Memory B cell (primary cell): ENCODE measurements around the gene EIF4EBP2.

ENCODE experiments used
- ATAC-seq: fragments of 150-1000 bp; cut with Tn5 transposase; 2 replicates; pipeline ENCODE4 v1.10.0; 2021; ENCODE audit warnings: low read depth, mild to moderate bottlenecking, moderate library complexity
- DNase-seq, 2 donors: peaks; one replicate each; pipeline ENCODE4 v3.0.0; 2022; ENCODE audit warnings: low spot score in 2 of 2
- H3K27ac Mint-ChIP-seq: one replicate; pipeline ENCODE4 v1.8.0; 2022; ENCODE audit warnings: mild to moderate bottlenecking, moderate library complexity, mixed read lengths
- H3K27me3 Mint-ChIP-seq: one replicate; pipeline ENCODE4 v1.8.0; 2022; ENCODE audit warnings: mixed read lengths
- H3K36me3 Mint-ChIP-seq: one replicate; pipeline ENCODE4 v1.8.0; 2022; ENCODE audit warnings: mild to moderate bottlenecking, mixed read lengths
- H3K4me1 Mint-ChIP-seq: one replicate; pipeline ENCODE4 v1.8.0; 2022; ENCODE audit warnings: mixed read lengths
- H3K4me3 Mint-ChIP-seq: one replicate; pipeline ENCODE4 v1.8.0; 2022; ENCODE audit warnings: mild to moderate bottlenecking, moderate library complexity, mixed read lengths
- H3K9me3 Mint-ChIP-seq: one replicate; pipeline ENCODE4 v1.8.0; 2022; ENCODE audit warnings: mixed read lengths

The EIF4EBP2 gene

DNA sequence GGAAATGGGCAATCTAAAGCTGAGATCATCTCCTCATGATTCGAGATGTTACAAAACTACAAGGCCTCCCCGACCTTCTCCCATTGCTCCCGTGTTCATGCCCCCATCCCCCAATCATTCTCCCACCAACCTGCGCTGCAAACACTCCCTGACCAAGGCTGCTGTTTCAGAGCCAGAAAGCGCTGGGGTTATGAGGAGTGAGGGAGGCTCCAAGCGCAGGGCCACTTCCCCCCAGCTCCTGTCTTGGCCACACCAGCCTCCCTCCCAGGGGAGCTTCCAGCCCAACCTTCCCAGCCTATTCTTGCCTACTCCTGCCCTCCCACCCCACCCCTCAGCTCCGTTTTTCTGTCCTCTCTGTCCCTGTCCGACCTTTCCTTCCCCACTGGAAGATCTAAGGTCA is 52.2 kb downstream of the EIF4EBP2 start:
- Mint-ChIP-seq H3K4me3 (no peak overlapping the region), H3K27ac (no peak overlapping the region), H3K36me3 (no peaks in the 10 kb centered on the region), H3K9me3 (no peaks in the 10 kb centered on the region), H3K4me1 (peaks cover 5% of the 10 kb centered on the region), H3K27me3 (peaks cover 24% of the 10 kb centered on the region)
- ATAC-seq, result no peak
- no peak for DNase-seq

DNA sequence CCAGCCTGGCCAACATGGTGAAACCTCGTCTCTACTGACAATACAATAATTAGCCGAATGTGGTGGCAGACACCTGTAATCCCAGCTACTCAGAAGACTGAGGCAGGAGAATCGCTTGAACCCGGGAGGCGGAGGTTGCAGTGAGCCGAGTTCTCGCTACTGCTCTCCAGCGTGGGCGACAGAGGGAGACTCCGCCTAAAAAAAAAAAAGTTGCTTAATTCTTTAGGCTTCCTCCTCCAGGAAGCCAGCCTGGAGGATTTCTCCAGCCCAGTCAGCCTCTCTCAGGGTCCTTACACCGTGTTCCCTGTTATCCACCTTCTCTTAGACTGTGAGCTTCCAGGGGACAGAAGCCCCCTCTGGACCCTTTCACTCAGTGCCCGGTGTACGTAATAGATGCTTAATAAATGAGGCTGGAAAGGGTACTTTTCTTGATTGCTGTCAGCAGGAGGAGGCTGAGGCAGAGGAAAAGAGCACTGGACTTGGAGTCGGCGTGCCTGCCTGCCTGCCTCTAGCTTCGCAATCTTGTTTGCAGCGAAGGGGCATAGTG is 53.9 kb downstream of the EIF4EBP2 start:
- Mint-ChIP-seq H3K4me3 (no peak overlapping the region), H3K36me3 (no peaks in the 10 kb centered on the region), H3K9me3 (no peaks in the 10 kb centered on the region), H3K27ac (no peak overlapping the region), H3K27me3 (peaks cover 27% of the 10 kb centered on the region), H3K4me1 (peaks cover 5% of the 10 kb centered on the region)
- DNase-seq (no peak), ATAC-seq (no peak)

GRCh38 chr10:70458329-70459060 is 54.5 kb downstream of the EIF4EBP2 start:
- ATAC-seq (peak; percentile 53), DNase-seq (no peak)
- Mint-ChIP-seq H3K27me3 (peaks cover 27% of the 10 kb centered on the region), H3K4me1 (peaks cover 5% of the 10 kb centered on the region), H3K4me3 (peak overlapping the region; percentile 54), H3K27ac (no peak overlapping the region), H3K9me3 (no peaks in the 10 kb centered on the region), H3K36me3 (no peaks in the 10 kb centered on the region)

DNA sequence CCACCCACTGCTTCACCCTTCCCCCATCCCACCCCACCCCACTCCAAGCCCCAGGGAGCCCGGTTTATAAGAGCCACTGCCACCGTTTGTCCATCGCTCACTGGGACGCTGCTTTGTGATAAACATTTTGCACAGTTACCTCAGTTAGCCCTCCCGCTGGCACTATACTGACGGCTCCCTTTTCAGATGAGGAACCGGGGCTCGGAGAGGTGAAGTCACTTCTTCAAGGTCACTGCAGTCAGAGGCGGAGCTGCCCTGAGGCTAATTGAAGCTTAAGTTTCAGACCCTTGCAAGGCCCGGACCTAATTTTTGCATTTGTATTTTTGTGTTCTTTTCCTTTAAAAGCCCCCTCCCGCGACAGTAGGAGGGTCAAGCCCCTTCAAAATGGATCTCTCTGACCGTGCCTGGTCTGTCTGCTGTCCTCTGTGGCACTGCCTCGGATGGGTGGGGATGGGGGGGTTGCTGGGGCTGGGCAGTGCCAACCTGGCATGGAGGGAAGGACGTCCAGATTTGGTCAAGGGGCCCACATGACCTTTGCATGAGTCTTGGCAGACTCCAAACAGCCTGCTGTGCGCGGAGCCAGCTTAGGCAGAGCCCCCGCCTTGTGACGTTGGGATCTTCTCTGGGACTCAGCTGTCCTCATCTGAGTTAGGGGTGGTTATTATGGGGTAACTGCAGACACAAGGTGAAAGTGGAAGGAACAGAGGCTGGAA is 55.3 kb downstream of the EIF4EBP2 start:
- ATAC-seq, result no peak
- Mint-ChIP-seq H3K9me3 (no peaks in the 10 kb centered on the region), H3K4me3 (peak overlapping the region; percentile 37), H3K4me1 (peaks cover 5% of the 10 kb centered on the region), H3K27me3 (peaks cover 27% of the 10 kb centered on the region), H3K27ac (no peak overlapping the region), H3K36me3 (no peaks in the 10 kb centered on the region)
- no peak for DNase-seq

- H3K27me3 Mint-ChIP-seq, result peaks cover 27% of the 10 kb centered on the region
- no peak for ATAC-seq
- H3K4me3 Mint-ChIP-seq, result no peak overlapping the region
These were observed 56.0 kb downstream of the EIF4EBP2 start for GRCh38 chr10:70459774-70460490.

DNA sequence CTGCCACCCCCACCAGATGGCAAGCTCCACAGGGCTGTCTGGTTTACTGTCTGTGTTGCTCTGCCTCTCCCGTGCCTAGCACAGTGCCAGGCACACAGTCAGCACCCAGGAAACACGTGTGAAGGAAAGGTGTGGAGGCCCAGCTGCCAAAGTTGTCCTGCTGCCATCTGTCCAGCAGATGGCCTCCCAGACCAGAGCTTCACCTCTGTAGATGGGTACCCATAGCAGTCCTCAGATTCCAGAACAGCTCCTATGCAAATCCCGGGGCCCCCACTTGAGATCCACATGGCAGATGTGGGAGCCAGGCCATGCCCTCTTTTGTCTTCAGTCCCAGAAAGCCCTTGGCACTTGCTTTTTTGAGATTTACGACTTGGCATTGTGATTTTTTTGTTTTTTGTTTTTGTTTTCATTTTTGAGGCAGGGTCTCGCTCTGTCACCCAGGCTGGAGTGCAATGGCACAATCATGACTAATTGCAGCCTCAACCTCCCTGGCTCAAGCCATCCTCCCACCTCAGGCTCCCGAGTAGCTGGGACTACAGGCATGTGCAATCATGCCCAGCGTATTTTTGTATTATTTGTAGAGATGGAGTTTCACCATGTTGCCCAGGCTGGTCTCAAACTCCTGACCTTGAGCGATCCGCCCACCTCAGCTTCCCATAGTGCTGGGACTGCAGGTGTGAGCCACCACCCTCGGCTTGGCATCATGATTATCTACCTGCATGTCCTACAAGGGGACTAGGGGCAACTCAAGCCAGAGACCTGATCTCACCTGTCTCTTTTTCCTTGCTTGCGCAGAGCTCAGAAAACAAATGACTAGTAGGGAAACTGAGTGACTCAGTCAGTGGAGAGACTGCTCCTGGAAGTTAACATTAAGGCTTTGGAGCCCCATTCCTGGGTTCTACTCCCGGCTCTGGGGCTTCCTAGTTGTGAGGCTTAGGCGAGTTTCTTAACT is 57.7 kb downstream of the EIF4EBP2 start:
- peak; percentile 33 to 52 for DNase-seq
- Mint-ChIP-seq H3K4me1 (peaks cover 5% of the 10 kb centered on the region), H3K27me3 (peaks cover 19% of the 10 kb centered on the region), H3K27ac (no peak overlapping the region), H3K4me3 (no peak overlapping the region), H3K36me3 (no peaks in the 10 kb centered on the region), H3K9me3 (no peaks in the 10 kb centered on the region)
- ATAC-seq, result peak; percentile 76

More at GRCh38 chr10:70459774-70460490, 56.0 kb downstream of the EIF4EBP2 start:
- Mint-ChIP-seq H3K9me3 (no peaks in the 10 kb centered on the region), H3K4me1 (peaks cover 5% of the 10 kb centered on the region), H3K36me3 (no peaks in the 10 kb centered on the region), H3K27ac (no peak overlapping the region)
- no peak for DNase-seq

DNA sequence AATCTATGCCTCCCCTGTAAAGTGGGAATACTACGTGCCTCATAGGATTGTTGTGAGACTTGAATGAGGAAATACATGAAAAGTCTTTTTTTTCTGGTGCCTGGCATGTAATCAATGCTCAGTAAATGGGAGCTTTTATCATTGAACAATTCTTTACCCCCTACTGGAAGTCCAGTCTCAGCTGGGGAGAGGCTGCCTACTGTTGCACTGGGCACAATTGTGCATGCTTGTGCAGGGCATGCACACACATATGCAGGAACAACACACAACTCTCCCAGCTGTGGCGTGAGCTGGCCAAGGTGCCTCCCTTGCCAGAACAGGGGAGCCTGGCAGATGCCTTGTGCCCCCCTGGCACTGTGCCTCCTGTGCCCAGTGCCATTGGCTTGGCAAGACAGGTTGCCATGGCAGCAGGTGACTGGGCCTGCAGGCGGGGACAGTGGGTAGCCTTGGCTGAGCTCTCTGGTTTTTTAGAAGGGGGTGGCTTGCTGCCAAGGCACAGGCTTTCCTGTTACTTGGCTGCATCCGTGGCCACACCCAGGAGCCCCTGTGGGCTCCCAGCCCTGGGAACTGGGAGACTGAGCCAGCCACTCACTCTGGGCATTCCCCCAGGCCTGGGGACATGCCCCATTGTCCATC is 58.5 kb downstream of the EIF4EBP2 start:
- no peak for DNase-seq
- ATAC-seq, result no peak
- Mint-ChIP-seq H3K9me3 (no peaks in the 10 kb centered on the region), H3K27me3 (peaks cover 16% of the 10 kb centered on the region), H3K4me1 (peaks cover 4% of the 10 kb centered on the region), H3K36me3 (no peaks in the 10 kb centered on the region), H3K27ac (no peak overlapping the region), H3K4me3 (no peak overlapping the region)

DNA sequence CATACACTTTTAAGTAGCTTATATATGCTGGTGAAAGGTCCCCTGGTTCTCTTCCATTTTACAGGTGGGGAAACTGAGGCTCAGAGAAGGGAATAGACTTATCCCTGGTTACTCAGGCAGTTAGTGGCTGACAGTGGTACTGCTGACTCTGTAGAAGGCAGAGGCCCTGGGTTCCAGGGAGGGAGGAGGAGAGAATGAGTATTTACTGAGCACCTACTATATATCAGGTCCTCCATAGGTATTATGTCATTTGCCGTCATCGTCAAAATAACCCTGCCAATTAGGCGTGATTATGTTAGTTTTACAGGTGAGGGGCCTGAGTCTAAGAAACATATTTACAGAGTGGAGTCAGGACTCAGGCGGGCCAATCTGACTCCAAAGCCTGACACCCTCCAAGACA is 61.3 kb downstream of the EIF4EBP2 start:
- Mint-ChIP-seq H3K27me3 (peaks cover 8% of the 10 kb centered on the region), H3K4me3 (no peak overlapping the region), H3K4me1 (no peaks in the 10 kb centered on the region), H3K36me3 (no peaks in the 10 kb centered on the region), H3K27ac (no peak overlapping the region), H3K9me3 (no peaks in the 10 kb centered on the region)
- ATAC-seq (no peak), DNase-seq (no peak)

DNA sequence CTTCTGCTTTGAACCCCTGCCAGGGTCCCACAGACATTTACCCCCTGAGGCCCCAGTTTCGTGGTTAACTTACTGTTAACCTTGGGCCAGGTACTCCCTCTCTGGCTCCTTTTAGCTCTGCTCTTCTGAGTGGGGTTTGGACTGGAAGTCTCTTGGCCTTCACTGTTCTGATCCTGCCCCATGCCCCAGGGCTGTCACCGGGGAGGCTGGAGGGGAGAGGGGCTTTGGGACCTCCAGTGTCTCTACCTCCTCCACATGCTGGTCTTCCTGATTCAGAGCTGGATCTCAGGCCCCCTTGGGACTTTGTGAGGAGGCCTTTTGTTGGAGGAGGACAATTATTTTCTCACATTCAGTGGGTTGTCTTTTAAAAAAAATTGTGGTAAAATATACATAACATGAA is 61.9 kb downstream of the EIF4EBP2 start:
- H3K4me3 Mint-ChIP-seq, result no peak overlapping the region
- DNase-seq, result no peak
- no peak overlapping the region for H3K27ac Mint-ChIP-seq
- ATAC-seq, result no peak
- no peaks in the 10 kb centered on the region for H3K36me3 Mint-ChIP-seq
- no peaks in the 10 kb centered on the region for H3K9me3 Mint-ChIP-seq
- H3K4me1 Mint-ChIP-seq, result no peaks in the 10 kb centered on the region
- H3K27me3 Mint-ChIP-seq, result peaks cover 5% of the 10 kb centered on the region

- H3K9me3 Mint-ChIP-seq, result no peaks in the 10 kb centered on the region
- no peaks in the 10 kb centered on the region for H3K4me1 Mint-ChIP-seq
- DNase-seq, result no peak
- no peaks in the 10 kb centered on the region for H3K36me3 Mint-ChIP-seq
- peaks cover 1% of the 10 kb centered on the region for H3K27me3 Mint-ChIP-seq
- no peak for ATAC-seq
- no peak overlapping the region for H3K4me3 Mint-ChIP-seq
- H3K27ac Mint-ChIP-seq, result peak overlapping the region; percentile 36
These were observed 63.0 kb downstream of the EIF4EBP2 start for GRCh38 chr10:70466951-70467350.

- no peak for ATAC-seq
- Mint-ChIP-seq H3K9me3 (no peaks in the 10 kb centered on the region), H3K4me1 (peaks cover 10% of the 10 kb centered on the region), H3K27ac (no peak overlapping the region), H3K36me3 (no peaks in the 10 kb centered on the region), H3K4me3 (no peak overlapping the region), H3K27me3 (peaks cover 1% of the 10 kb centered on the region)
- DNase-seq, result no peak
These were observed 69.0 kb downstream of the EIF4EBP2 start for GRCh38 chr10:70472799-70473454.

- ATAC-seq (no peak), DNase-seq (no peak)
- Mint-ChIP-seq H3K27me3 (peaks cover 1% of the 10 kb centered on the region), H3K9me3 (no peaks in the 10 kb centered on the region), H3K27ac (no peak overlapping the region), H3K4me1 (peaks cover 15% of the 10 kb centered on the region), H3K36me3 (no peaks in the 10 kb centered on the region), H3K4me3 (no peak overlapping the region)
These were observed 70.8 kb downstream of the EIF4EBP2 start for GRCh38 chr10:70474780-70475179.
